GM19099 (cell line): ENCODE data around the gene KRT9.

Experiments
- POLR2A ChIP-seq: IDR thresholded peaks from 3 replicates; pipeline ENCODE4 v1.6.1; 2011; ENCODE audit warnings: low read depth; ENCODE audit not compliant: insufficient read length; ENCODE audit errors: extremely low read depth

The KRT9 gene

DNA sequence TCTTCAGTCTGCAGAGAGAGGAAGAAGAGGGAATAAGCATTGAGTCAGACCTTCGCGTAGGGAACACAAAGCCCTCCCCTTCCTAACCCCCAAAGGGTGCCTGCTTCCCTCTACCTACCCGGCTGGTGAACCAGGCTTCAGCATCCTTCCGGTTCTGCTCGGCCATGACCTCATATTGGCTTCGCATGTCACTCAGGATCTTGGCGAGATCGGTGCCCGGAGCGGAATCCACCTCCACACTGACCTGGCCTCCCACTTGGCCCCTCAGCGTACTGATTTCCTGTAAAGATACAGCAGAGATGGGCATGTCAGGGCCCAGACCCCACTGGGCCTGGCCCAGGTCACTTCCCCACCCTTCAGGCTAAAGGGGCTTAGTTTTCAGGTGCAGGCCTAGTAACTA lies 47.6 kb downstream of the KRT9 start:
- TF ChIP-seq POLR2A: no peak

GRCh38 chr17:41523787-41524186 lies 48.1 kb downstream of the KRT9 start:
- no peak for TF ChIP-seq POLR2A

DNA sequence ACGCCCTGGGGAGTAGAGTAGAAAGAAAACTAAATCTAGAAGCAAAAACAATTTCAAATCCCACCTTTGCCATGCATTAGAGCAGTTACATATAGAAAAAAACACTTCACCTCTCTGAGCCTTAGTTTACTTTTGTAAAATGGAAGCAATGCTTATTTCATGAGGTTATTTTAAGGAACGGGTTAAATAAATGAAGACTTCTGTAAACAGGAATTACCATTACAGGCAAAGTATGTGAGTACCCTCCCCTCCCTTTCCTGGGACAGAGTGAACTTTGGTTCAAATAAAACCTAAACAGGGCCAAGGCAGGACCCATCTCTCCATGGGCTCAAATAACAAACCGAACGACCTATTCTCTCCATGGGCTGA lies 48.6 kb downstream of the KRT9 start:
- TF ChIP-seq POLR2A: no peak

- TF ChIP-seq POLR2A: no peak
Measured at GRCh38 chr17:41522301-41523224, 49.3 kb downstream of the KRT9 start.

GRCh38 chr17:41521574-41522261 lies 50.1 kb downstream of the KRT9 start:
- no peak for TF ChIP-seq POLR2A

DNA sequence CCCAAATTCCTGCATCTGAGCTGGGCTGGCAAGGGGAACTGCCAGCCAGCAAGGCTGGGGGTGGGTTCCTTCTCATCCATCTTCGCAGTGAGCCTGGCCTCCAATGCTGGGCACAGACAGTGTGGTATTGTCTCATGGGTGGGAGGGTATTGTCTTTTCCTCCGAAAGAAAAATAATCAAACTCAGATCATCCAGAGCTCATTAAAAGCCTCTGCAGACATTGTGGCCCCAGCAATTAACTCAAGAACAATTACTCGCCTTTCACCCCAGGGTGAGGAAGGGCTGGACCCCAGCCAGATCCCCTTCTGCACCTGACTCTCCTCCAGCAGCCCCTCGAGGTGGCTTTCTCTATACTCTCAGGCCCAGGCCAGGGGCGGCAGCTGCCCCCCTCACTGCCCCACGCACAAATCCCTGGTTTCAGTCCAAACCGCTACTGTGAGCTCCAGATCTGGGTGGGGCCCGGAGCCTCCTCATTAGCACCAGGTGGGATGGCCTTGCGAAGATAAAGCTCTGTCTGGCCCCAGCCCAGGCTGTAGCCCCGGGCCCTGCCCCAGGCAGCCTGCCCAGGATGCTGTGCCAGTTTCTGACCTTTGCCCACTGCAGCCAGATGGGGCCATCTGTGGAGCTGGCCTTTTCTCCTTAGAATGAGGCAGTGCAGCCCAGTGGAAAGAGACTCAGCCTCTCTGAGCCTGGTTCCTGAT lies 50.9 kb downstream of the KRT9 start:
- no peak for TF ChIP-seq POLR2A

DNA sequence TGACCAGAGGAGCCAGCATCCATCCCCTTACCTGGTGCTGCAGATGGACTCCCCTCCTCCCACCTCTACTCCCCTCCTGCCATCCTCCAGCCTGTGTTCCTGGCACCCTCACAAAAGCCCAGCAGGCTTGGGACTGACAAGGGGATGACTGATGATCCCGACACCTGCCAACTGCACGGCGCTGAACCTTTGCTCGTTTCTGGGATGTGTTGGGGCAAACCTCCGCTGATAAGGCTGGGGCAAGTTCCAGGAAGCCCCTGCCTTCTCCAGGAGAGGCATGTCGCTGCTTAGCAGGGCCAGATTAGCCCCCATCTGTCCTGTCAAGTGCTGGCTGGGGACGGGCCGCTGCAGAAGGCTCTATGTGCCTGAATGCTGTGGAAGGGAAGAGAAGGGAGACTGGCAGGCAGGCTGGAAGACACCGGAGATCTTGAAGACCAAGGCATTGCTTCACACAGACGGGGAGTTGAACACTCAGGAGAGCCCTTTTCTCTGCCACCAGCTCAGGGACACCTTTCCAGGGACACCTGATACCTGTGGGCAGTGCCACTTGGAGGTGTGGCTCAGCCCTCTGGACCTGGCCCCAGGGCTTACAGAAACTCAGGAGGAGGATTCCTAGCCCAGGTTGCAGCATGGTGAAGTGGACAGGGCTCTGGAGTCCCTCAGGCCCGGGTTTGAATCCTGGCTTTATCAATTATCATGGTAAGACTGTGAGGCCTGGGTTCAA lies 52.2 kb downstream of the KRT9 start:
- no peak for TF ChIP-seq POLR2A

DNA sequence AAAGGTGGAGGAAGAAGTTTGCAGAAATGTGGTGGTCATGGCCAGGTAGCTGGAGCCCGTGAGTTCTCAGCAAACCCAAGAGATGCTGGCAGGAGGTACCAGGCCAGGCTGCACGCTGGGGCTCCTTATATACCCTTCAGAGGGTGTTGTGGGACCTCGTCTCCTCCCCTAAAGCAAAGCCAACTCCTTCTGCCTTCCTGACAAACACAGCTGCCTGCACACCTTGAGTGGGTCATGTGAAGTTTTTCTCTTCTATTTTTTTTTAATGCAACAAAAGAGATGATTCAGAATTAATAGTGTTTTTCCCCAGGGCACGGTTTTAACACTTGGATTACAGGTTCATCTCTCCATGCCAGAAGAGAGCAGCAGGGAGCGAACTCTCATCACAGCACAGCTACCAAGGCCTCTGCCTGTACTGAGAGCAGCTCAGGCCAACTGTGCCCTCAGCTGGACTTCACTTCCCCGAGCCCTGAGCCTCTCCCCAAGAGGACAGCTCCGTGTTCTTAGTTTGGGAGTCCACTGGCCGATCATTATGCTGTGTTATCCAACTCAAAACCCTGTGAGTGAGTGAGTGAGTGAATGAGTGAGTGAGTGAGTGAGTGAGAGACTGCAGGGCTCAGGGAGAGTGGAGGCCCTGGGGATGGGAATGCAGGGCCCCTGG lies 52.9 kb downstream of the KRT9 start, which contains the start of gene KRT15:
Gene KRT15 (minus strand): TSS at position 102 of the 661 bp plus-strand sequence. CDS start 63 bp downstream, at position 39.
- no peak for TF ChIP-seq POLR2A

GRCh38 chr17:41518031-41518430 lies 53.8 kb downstream of the KRT9 start:
- TF ChIP-seq POLR2A: no peak

DNA sequence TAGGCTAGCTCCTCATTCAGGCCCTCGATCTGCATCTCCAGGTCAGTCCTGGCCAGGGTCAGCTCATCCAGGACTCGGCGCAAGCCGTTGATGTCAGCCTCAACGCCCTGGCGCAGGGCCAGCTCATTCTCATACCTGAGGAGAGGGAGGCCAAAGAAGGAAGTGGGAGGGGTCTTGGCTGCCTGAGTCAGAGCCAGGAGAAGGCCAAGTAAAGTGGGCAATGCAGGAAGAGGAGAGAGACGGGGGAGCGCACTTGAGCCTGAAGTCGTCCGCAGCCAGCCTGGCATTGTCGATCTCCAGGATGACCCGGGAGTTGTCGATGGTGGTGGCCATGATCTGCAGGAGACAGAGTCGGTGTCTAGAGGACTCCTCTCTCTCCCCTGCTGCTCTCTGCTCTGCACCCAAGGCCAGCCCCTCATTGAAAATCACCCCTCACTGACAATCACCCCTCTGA lies 55.0 kb downstream of the KRT9 start:
- TF ChIP-seq POLR2A: no peak

- TF ChIP-seq POLR2A: no peak
Measured at GRCh38 chr17:41516147-41516829, 55.6 kb downstream of the KRT9 start.
